Activated CD4-positive, alpha-beta T cell treated with anti-CD3 and anti-CD28 coated beads, Interleukin-2, amount 10 ng/mL, durations not matched to agents 24 days and 14 days (primary cell): ENCODE data around the gene NR4A3. TPM values are rescaled to one million over a fixed set of nuclear protein-coding genes. Genes with fewer than 3 reads are reported as not detected.

Source experiments
- DNase-seq: peaks from one replicate; pipeline ENCODE4 v3.0.0; 2022
- H3K27ac Mint-ChIP-seq: one replicate; pipeline ENCODE4 v1.8.0; 2022; ENCODE audit warnings: mild to moderate bottlenecking, mixed read lengths
- H3K27me3 Mint-ChIP-seq: one replicate; pipeline ENCODE4 v1.8.0; 2022; ENCODE audit warnings: mixed read lengths
- H3K36me3 Mint-ChIP-seq: one replicate; pipeline ENCODE4 v1.8.0; 2022; ENCODE audit warnings: low read depth, mild to moderate bottlenecking, mixed read lengths
- H3K4me1 Mint-ChIP-seq: one replicate; pipeline ENCODE4 v1.8.0; 2021; ENCODE audit warnings: mixed read lengths
- H3K4me3 Mint-ChIP-seq: one replicate; pipeline ENCODE4 v1.8.0; 2022; ENCODE audit warnings: mild to moderate bottlenecking, moderate library complexity, mixed read lengths
- H3K9me3 Mint-ChIP-seq: one replicate; pipeline ENCODE4 v1.8.0; 2021; ENCODE audit warnings: mixed read lengths
- intact Hi-C: fragments of 100-400 bp; cut with micrococcal nuclease; formaldehyde crosslinking; loops from one replicate; pipeline ENCODE4 v1.15.1; 2023
- total RNA-seq: library from RNA; stranded (reverse); gene quantifications from 2 replicates; pipeline ENCODE4 v1.2.3, GENCODE V29; 2022

NR4A3 gene
- total RNA-seq, 1 donor from 2014 or later: 52.8 TPM

DNA sequence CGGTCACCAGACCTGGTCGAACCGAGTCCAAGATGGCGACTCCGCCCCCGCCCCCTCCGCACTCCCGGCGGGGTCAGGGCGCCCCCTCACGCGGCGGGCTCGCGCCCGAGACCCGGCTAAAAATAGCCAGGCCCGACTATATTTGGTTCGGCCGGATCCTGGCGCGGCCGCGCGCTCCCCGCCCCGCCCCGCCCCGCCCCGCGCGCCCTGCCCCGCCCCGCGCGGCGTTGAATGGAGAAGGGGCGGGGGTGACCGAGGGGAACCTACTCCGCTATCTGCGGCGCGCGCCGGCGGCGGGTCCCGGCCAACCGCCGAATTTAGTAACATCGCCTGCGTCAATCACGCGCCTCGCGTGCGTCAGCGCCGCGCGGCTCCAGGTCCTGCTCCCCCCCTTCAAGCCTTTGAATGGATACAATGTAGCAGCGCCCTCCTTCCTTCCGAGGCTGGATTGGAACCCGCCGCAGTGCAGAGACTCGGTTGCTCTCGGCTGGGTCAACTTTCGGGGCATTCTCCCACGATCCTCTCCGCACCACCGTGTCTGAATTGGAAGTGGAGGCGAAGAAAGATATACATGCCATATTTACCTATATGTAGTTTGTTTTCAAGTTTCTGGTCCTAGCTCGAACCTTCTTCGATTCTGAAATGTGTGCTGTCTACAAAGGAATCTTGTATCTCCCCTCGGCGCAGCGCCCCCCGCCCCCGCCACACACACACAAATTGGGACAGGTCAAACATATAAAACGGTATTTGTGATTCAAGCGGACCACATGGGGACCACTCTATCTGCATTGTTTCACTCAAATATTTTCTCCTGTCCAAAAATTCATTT is 1.6 kb upstream of the NR4A3 start:
- intact Hi-C loops: loop anchor here (1.0 to 10.0 kb wide), 12 partner anchors 9 to 1835 kb away; partner anchors contain the start of genes ANP32B, ERP44, INVS and SEC61B
- H3K4me1 Mint-ChIP-seq: peaks cover 49% of the 10 kb centered on the region
- H3K36me3 Mint-ChIP-seq: peaks cover 19% of the 10 kb centered on the region
- H3K27ac Mint-ChIP-seq: peak overlapping the region; percentile 96
- peak overlapping the region; percentile 99 for H3K4me3 Mint-ChIP-seq
- H3K9me3 Mint-ChIP-seq: no peaks in the 10 kb centered on the region
- peaks cover 27% of the 10 kb centered on the region for H3K27me3 Mint-ChIP-seq
- DNase-seq: peak; percentile 95

DNA sequence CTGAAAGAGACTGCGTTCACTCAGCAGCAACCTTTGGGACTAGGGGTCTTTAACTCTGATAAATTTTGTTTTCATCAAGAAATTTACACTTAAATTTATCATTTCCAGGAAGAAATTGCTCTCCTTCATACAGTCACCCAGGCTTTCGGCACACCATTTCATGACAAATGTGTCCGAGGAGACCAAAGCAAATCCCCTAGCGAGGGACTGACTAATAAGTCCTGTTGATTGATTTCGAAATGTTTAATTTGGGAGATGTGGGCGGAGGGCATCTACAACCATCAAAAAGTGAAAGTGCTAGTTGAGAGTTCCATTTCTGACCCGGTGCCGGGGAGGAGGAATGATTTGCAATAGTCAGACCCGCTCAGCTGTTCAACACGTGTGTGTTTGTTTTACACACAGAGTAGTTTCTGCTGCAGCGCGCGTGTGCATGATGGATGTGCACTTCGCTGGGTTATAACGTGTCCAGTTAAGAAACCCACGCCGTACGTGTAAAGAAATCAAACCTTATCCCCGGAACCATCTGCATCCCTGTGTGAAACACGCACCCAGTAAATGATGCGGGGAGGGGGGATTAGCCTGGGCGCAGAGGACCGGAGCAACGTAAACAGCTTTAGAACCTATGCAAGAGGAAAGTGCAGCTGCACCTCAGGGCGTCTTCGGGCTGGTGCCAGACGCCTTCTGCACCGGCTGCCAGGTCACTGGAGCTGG is 845 bp upstream of the NR4A3 start:
- peaks cover 53% of the 10 kb centered on the region for H3K4me1 Mint-ChIP-seq
- H3K4me3 Mint-ChIP-seq: peak overlapping the region; percentile 99
- peaks cover 21% of the 10 kb centered on the region for H3K27me3 Mint-ChIP-seq
- peak; percentile 86 for DNase-seq
- H3K36me3 Mint-ChIP-seq: peaks cover 25% of the 10 kb centered on the region
- peak overlapping the region; percentile 96 for H3K27ac Mint-ChIP-seq
- intact Hi-C loops: loop anchor here (2.0 to 10.0 kb wide), 8 partner anchors 48 to 1836 kb away; partner anchors contain the start of genes ANP32B, ERP44, INVS and STX17
- H3K9me3 Mint-ChIP-seq: no peaks in the 10 kb centered on the region

DNA sequence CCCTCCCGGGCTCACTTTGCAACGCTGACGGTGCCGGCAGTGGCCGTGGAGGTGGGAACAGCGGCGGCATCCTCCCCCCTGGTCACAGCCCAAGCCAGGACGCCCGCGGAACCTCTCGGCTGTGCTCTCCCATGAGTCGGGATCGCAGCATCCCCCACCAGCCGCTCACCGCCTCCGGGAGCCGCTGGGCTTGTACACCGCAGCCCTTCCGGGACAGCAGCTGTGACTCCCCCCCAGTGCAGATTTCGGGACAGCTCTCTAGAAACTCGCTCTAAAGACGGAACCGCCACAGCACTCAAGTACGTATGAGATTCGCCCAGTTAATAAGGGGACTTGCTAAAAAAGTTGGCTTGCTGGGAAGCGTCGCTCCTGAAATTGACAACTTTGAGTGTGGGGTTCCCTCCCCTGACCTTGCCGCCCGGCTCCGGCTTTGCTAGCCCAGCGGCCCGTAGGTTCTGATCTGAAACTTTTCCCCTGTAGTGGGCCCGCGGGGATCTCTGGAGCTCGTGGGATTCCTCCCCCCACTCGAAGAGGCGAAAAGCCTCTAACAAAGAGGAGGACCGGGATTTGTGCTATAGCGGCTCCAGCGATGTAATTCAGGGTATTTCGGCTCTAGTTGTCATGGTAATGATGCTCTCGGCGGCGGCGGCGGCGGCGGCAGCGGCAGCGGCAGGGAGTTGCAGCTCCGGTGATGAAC is 572 bp downstream of the NR4A3 start:
- Mint-ChIP-seq H3K36me3 (peaks cover 38% of the 10 kb centered on the region), H3K4me1 (peaks cover 58% of the 10 kb centered on the region), H3K9me3 (no peaks in the 10 kb centered on the region), H3K27me3 (peaks cover 14% of the 10 kb centered on the region), H3K4me3 (peak overlapping the region; percentile 99), H3K27ac (peak overlapping the region; percentile 96)
- peak; percentile 87 for DNase-seq
- intact Hi-C loops: loop anchor here (5.0 to 10.0 kb wide), 5 partner anchors 83 to 1837 kb away; partner anchors contain the start of genes ANP32B, STX17 and TGFBR1

DNA sequence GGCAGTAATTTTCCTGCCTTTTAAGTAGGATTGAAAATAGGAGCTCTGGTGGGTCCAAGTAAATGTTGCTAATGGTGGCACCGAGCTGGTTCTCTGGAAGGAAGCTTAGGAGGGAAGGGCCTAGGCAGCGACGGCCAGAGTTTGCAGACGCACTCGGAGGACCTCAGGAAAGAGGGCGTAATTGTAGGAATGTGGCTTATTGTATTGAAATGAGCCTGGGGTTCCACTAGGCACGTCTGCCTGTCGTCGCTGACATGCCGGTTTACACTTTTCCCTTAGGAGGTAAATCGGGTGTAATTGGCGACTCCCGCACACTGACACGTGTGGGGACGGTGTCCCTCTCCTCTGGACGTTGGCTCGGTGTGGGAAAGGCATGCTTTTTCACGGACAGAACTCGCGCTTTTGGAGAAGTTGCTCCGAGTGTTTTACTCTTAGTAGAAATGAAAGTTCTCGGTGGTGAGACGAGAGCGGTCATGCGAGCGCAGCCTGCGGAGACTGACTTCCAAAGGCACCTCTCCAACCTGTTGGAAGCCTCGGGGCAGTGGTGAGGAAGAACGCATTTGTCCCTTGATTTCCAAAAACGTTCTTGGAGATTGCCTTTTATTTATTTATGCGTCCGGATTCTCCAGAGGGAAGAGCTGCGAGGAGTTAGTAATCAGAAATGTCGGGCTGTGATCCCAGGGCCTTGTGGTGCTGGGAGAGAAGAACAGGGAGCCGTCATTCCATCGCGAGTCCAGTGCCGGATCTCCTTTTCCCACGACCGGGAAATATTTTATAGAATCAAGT is 1.3 kb downstream of the NR4A3 start:
- H3K36me3 Mint-ChIP-seq: peaks cover 45% of the 10 kb centered on the region
- H3K27ac Mint-ChIP-seq: peak overlapping the region; percentile 96
- DNase-seq: peak; percentile 77
- H3K9me3 Mint-ChIP-seq: no peaks in the 10 kb centered on the region
- peak overlapping the region; percentile 99 for H3K4me3 Mint-ChIP-seq
- H3K4me1 Mint-ChIP-seq: peaks cover 65% of the 10 kb centered on the region
- peaks cover 15% of the 10 kb centered on the region for H3K27me3 Mint-ChIP-seq
- intact Hi-C loops: loop anchor here (5.0 to 10.0 kb wide), 5 partner anchors 82 to 1838 kb away; partner anchors contain the start of genes ANP32B, STX17 and TGFBR1

DNA sequence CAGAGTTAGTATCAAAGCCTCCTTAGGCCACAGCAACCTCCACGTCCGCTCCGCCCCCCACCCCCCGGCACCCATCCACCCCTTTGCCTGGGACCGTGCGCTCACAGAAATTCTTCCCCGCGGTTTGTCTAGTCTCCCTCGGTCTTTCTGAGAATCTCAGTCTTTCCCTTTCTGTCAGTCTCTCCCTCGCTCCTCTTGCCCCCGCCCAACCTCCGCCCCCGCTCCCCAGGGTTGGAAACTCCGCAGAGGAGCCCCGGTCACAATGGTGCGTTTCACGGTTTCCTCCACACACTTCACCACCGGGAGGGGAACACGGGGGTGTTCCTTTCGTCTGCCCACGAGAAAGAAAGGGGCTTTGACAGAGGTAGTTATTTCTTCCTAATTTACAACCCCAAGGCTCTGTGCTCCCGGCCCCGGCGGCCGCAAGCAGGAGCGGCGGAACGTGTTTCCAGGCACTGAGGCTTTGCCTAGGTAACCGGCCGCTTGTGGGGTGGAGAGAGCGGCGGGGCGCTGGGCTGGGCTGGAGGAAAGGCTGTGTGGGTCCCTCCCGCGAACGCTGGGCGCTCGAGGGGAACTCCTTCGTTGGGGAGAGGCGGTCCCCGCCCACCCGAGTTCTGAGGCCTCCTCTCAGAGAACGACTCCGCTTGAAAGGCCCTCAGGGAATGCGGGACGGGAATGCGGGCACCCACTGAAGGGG is 2.1 kb downstream of the NR4A3 start:
- Mint-ChIP-seq H3K36me3 (peaks cover 50% of the 10 kb centered on the region), H3K4me1 (peaks cover 61% of the 10 kb centered on the region), H3K4me3 (peak overlapping the region; percentile 99), H3K9me3 (no peaks in the 10 kb centered on the region), H3K27me3 (peaks cover 14% of the 10 kb centered on the region), H3K27ac (peak overlapping the region; percentile 91)
- DNase-seq: peak; percentile 85
- intact Hi-C loops: loop anchor here (1.0 to 10.0 kb wide), 7 partner anchors 81 to 1839 kb away; partner anchors contain the start of genes ANP32B, STX17 and TGFBR1

DNA sequence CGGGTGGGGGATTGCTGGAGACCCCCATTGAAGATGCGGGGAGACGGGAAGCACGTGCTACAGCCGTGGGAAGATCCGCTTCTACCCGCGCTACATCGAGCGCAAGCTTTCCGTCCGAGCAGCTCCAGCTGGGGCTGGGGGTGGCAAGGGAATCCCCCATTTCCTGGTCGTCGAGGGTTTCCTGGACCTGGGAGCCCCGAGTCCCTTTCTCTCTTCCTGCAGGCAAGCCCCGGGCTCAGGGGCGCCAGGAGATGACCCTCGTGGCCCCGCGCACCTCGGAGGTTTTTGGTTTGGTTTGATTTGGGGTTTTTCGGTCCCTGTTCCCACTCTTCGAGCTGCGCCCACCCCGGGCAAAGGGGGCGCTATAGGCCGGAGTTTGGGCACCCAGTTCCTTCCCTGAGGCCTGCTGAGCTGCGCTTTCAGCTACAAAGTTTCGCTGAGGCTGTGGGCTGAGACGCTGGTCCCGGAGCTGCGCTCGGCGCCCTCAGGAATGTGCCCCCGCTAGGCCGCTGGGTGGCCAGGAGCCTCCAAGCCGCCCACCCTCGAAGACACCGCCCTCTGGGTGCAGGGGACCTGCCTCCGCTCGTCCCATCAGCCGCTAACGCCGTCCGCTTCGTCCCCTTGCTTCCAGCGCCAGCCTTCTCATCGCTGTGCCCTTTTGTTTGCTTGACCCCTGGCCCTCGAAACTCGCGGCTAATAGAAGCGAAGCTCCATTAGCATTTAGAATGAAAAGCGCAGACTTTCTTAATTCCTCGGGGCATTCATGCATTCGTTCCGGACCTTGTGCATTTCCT is 2.9 kb downstream of the NR4A3 start:
- Mint-ChIP-seq H3K9me3 (no peaks in the 10 kb centered on the region), H3K27me3 (peaks cover 20% of the 10 kb centered on the region), H3K4me3 (peak overlapping the region; percentile 99), H3K4me1 (peaks cover 62% of the 10 kb centered on the region), H3K27ac (peak overlapping the region; percentile 91), H3K36me3 (peaks cover 57% of the 10 kb centered on the region)
- DNase-seq: peak; percentile 92
- intact Hi-C loops: loop anchor here (1.0 to 10.0 kb wide), 8 partner anchors 80 to 1840 kb away; partner anchors contain the start of genes ANP32B, STX17 and TGFBR1

DNA sequence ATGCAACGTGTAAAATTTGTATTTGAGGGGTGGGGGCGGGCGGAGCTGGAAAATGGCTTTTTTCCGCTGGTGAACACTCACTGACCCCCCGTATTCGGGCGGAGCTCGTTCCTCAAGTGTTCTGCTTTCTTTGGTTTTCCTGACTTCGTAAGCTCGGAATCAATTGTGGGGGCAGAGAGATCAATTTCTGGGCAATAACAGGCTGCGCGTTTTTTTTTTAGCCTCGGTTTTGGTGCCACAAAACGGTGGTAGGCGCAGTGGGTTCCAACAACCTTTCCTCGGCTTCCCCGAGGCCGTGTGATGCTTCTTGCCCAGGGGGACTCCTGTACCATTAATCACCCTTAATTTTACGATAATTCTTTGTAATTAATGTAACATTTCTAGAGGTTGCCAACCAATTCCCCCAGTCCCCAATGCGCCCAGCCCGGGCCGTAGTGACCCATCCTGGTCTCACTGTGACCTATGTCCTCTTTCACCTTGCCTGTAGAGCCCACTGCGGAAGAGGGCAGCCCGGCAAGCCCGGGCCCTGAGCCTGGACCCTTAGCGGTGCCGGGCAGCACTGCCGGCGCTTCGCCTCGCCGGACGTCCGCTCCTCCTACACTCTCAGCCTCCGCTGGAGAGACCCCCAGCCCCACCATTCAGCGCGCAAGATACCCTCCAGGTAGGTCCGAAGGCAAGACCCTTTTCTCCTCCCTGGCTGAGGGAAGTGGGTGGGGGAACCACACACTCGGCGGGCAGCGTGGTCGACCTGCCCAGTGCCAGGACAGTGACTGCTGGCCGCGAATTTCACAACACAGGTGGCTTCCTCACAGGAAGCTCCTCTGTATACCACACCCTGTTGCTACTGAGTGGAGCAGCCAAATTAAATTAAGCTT is 3.7 kb downstream of the NR4A3 start:
- Mint-ChIP-seq H3K4me1 (peaks cover 60% of the 10 kb centered on the region), H3K4me3 (peak overlapping the region; percentile 99), H3K9me3 (no peaks in the 10 kb centered on the region), H3K27me3 (peaks cover 22% of the 10 kb centered on the region), H3K36me3 (peaks cover 65% of the 10 kb centered on the region), H3K27ac (peak overlapping the region; percentile 91)
- intact Hi-C loops: loop anchor here (1.0 to 10.0 kb wide), 7 partner anchors 26 to 1841 kb away; partner anchors contain the start of genes ANP32B, STX17 and TGFBR1
- peak; percentile 61 for DNase-seq

DNA sequence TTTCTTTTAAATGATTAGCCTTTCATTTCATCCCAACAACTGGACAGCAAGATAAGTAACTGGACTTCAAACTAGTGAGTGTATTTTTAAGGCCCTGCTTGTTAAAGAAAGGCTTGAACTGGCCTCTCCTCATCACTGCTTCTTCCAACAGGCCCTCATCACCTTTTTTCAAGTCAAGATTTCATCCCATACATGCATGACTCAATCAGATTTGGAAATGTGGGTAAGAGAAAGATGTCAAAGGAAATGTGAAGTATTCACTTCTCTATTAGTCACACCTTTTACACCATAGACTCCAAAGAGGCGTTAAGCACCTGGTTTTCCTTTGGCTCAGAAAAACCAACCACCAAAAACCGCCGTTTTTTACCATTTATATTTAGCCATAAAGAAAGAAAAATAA is 4.9 kb downstream of the NR4A3 start:
- Mint-ChIP-seq H3K27me3 (peaks cover 22% of the 10 kb centered on the region), H3K4me3 (peak overlapping the region; percentile 99), H3K9me3 (no peaks in the 10 kb centered on the region), H3K36me3 (peaks cover 72% of the 10 kb centered on the region), H3K27ac (peak overlapping the region; percentile 58), H3K4me1 (peaks cover 55% of the 10 kb centered on the region)
- intact Hi-C loops: loop anchor here (1.0 to 10.0 kb wide), 6 partner anchors 25 to 1842 kb away; partner anchors contain the start of genes ANP32B, STX17 and TGFBR1
- peak; percentile 53 for DNase-seq

DNA sequence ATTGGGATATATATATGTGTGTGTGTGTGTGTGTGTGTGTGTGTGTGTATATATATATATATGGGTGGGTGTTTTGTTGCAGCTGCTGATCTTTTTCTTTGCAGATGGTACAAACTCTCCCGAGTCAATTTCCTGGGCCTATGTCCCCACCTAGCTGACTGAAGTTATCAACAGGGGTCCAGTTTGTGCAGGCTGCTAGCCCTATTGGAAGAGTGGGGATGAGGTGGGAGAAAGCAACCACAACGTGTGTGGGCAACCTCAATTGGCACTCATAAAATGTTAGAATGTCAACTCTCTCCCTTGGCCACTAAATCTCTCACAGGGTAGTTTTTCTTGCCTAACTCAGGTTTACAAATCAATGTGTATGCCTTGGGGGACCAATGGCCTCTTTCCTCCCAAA is 5.6 kb downstream of the NR4A3 start:
- Mint-ChIP-seq H3K4me3 (peak overlapping the region; percentile 99), H3K36me3 (peaks cover 74% of the 10 kb centered on the region), H3K27me3 (peaks cover 22% of the 10 kb centered on the region), H3K4me1 (peaks cover 55% of the 10 kb centered on the region), H3K9me3 (no peaks in the 10 kb centered on the region), H3K27ac (no peak overlapping the region)
- intact Hi-C loops: loop anchor here (5.0 to 10.0 kb wide), 5 partner anchors 78 to 1842 kb away; partner anchors contain the start of genes ANP32B, STX17 and TGFBR1
- no peak for DNase-seq

DNA sequence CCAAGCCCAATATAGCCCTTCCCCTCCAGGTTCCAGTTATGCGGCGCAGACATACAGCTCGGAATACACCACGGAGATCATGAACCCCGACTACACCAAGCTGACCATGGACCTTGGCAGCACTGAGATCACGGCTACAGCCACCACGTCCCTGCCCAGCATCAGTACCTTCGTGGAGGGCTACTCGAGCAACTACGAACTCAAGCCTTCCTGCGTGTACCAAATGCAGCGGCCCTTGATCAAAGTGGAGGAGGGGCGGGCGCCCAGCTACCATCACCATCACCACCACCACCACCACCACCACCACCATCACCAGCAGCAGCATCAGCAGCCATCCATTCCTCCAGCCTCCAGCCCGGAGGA is 6.3 kb downstream of the NR4A3 start:
- Mint-ChIP-seq H3K4me3 (peak overlapping the region; percentile 99), H3K4me1 (peaks cover 51% of the 10 kb centered on the region), H3K36me3 (peaks cover 75% of the 10 kb centered on the region), H3K9me3 (no peaks in the 10 kb centered on the region), H3K27me3 (peaks cover 19% of the 10 kb centered on the region), H3K27ac (no peak overlapping the region)
- no peak for DNase-seq
- intact Hi-C loops: loop anchor here (5.0 to 10.0 kb wide), 5 partner anchors 77 to 1843 kb away; partner anchors contain the start of genes ANP32B, STX17 and TGFBR1
